Glomerular visceral epithelial cell (primary cell): Measurements from ENCODE around the gene FGFBP1.

ENCODE experiments used
- DNase-seq: peaks from one replicate; pipeline ENCODE4 v3.0.0-alpha.2; 2016; ENCODE audit errors: extremely low spot score

FGFBP1 gene

GRCh38 chr4:15938640-15939039 is at the start of gene FGFBP1:
Gene FGFBP1, minus strand, starts transcription at chr4:15938740. Its CDS starts 2,108 bp downstream, at chr4:15936632.
- no peak for DNase-seq

- no peak for DNase-seq
These were observed 49.7 kb upstream of the FGFBP1 start for GRCh38 chr4:15988222-15988621.

- DNase-seq = no peak
These were observed 48.4 kb upstream of the FGFBP1 start for GRCh38 chr4:15986907-15987306.

GRCh38 chr4:15983610-15984009 is 45.1 kb upstream of the FGFBP1 start:
- DNase-seq = no peak

GRCh38 chr4:15982842-15983524 is 44.4 kb upstream of the FGFBP1 start:
- DNase-seq = no peak

GRCh38 chr4:15976456-15977447 is 38.2 kb upstream of the FGFBP1 start:
- DNase-seq = peak; percentile 2

- no peak for DNase-seq
These were observed 32.7 kb upstream of the FGFBP1 start for GRCh38 chr4:15971068-15971801.

GRCh38 chr4:15968551-15969300 is 30.2 kb upstream of the FGFBP1 start:
- DNase-seq = no peak

- DNase-seq = no peak
These were observed 26.8 kb upstream of the FGFBP1 start for GRCh38 chr4:15965325-15965724.

GRCh38 chr4:15964159-15964558 is 25.6 kb upstream of the FGFBP1 start:
- no peak for DNase-seq

GRCh38 chr4:15963576-15963975 is 25.0 kb upstream of the FGFBP1 start:
- DNase-seq = no peak

- peak; percentile 32 for DNase-seq
These were observed 24.5 kb upstream of the FGFBP1 start, which contains the start of gene FGFBP2 for GRCh38 chr4:15963001-15963451. Gene FGFBP2, minus strand, starts transcription at chr4:15963175. Its CDS starts 46 bp downstream, at chr4:15963129.

GRCh38 chr4:15961781-15962510 is 23.4 kb upstream of the FGFBP1 start:
- DNase-seq = no peak

- no peak for DNase-seq
These were observed 20.0 kb upstream of the FGFBP1 start for GRCh38 chr4:15958562-15958961.

- DNase-seq = peak; percentile 78
These were observed 17.8 kb upstream of the FGFBP1 start for GRCh38 chr4:15956179-15956850.

GRCh38 chr4:15955670-15956069 is 17.1 kb upstream of the FGFBP1 start:
- DNase-seq = no peak

GRCh38 chr4:15953625-15954024 is 15.1 kb upstream of the FGFBP1 start:
- no peak for DNase-seq

- DNase-seq = no peak
These were observed 13.2 kb upstream of the FGFBP1 start for GRCh38 chr4:15951781-15952180.

GRCh38 chr4:15948826-15949225 is 10.3 kb upstream of the FGFBP1 start:
- no peak for DNase-seq

GRCh38 chr4:15947684-15948083 is 9.1 kb upstream of the FGFBP1 start:
- DNase-seq = no peak
